ENCODE data around the gene MED25.

MED25 gene

GRCh38 chr19:49864890-49865289 lies 46.8 kb downstream of the MED25 start:
- no peak for TF ChIP-seq CTCF (IDR thresholded peaks at IDR 0.05; ENCODE audit: extremely low read depth, missing control alignments)
- DNase-seq (ENCODE audit: low spot score) = no peak

- DNase-seq (ENCODE audit: low spot score) = peak; percentile 96
- no peak for TF ChIP-seq CTCF (IDR thresholded peaks at IDR 0.05; ENCODE audit: extremely low read depth, missing control alignments)
Measured at GRCh38 chr19:49866933-49867782, 49.1 kb downstream of the MED25 start, which contains the start of gene PNKP. Gene PNKP (minus strand): TSS chr19:49867576. CDS start chr19:49867204, 372 bp downstream.

GRCh38 chr19:49869009-49869483 lies 51.0 kb downstream of the MED25 start:
- DNase-seq (ENCODE audit: low spot score) = no peak
- TF ChIP-seq CTCF (IDR thresholded peaks at IDR 0.05; ENCODE audit: extremely low read depth, missing control alignments) = no peak

- peak; percentile 93 for DNase-seq (ENCODE audit: low spot score)
- TF ChIP-seq CTCF (IDR thresholded peaks at IDR 0.05; ENCODE audit: extremely low read depth, missing control alignments) = no peak
Measured at GRCh38 chr19:49869484-49870308, 51.6 kb downstream of the MED25 start.

- DNase-seq (ENCODE audit: low spot score) = no peak
- no peak for TF ChIP-seq CTCF (IDR thresholded peaks at IDR 0.05; ENCODE audit: extremely low read depth, missing control alignments)
Measured at GRCh38 chr19:49870309-49870901, 52.3 kb downstream of the MED25 start.

- no peak for DNase-seq (ENCODE audit: low spot score)
- TF ChIP-seq CTCF (IDR thresholded peaks at IDR 0.05; ENCODE audit: extremely low read depth, missing control alignments) = no peak
Measured at GRCh38 chr19:49871349-49871985, 53.4 kb downstream of the MED25 start.
